Activated gamma-delta T cell treated with Interleukin-2 at 50 U/mL for 16 hours (primary cell): Measurements from ENCODE around the gene ID3.
A peak's percentile ranks its signal among the peaks of the same experiment; 100 is the strongest.

ENCODE experiments used
- DNase-seq: peaks from one replicate; pipeline ENCODE4 v3.0.0-alpha.2; 2020

The ID3 gene, protein sequence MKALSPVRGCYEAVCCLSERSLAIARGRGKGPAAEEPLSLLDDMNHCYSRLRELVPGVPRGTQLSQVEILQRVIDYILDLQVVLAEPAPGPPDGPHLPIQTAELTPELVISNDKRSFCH

DNA sequence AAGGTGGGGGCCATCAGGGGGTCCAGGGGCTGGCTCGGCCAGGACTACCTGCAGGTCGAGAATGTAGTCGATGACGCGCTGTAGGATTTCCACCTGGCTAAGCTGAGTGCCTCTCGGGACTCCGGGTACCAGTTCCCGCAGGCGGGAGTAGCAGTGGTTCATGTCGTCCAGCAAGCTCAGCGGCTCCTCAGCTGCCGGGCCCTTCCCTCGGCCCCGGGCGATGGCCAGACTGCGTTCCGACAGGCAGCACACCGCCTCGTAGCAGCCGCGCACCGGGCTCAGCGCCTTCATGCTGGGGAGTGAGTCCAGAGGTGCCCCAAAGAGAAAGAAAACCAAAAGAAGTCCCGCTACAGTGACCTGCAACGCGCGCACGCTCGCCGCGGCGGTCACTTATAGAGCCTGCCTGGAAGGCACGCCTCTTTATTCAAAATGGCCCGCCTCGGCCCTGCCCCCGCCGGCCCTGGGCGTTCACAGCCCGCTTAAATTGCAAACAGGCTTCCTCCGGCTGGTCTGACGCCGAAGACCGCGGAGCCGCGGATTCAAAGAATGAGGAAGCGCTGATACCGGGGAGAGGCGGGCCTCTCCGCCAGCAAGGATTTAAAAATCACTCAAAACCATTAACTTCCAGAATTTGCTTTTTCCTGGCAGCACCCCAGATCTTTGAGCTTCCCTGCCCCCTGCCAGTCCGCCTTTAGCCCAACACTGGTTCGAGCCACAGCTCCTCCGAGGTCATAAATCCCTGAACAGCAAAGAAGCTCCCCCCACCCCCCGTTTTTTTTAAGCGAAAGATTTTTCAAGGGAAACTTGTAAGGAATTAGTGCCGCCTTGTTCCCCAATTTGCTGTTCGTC is at the start of gene ID3:
ID3 (minus strand) TSS at position 366 of the 849 bp plus-strand sequence; CDS start at position 291, 75 bp downstream.
- peak; percentile 92 for DNase-seq

DNA sequence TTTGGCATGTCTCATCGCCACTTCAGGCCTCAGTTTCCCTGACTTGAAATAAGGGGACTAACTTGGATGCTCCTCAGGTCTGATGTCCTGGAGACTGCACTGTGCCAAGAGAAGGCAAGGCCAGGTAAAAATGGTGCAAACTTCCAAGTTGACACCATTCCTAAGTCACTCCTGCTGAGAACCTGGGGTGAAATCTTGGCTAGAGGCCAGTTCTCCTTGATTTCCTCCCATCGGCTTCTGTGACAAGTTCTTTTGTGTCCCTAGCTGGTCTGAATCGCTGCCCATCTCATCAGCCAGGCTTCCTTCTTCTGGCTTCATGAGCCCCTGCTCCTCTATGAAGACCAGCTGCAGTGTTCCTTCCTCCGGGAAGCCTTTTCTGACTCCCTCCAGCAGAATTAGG is 48.6 kb upstream of the ID3 start:
- DNase-seq = no peak

DNA sequence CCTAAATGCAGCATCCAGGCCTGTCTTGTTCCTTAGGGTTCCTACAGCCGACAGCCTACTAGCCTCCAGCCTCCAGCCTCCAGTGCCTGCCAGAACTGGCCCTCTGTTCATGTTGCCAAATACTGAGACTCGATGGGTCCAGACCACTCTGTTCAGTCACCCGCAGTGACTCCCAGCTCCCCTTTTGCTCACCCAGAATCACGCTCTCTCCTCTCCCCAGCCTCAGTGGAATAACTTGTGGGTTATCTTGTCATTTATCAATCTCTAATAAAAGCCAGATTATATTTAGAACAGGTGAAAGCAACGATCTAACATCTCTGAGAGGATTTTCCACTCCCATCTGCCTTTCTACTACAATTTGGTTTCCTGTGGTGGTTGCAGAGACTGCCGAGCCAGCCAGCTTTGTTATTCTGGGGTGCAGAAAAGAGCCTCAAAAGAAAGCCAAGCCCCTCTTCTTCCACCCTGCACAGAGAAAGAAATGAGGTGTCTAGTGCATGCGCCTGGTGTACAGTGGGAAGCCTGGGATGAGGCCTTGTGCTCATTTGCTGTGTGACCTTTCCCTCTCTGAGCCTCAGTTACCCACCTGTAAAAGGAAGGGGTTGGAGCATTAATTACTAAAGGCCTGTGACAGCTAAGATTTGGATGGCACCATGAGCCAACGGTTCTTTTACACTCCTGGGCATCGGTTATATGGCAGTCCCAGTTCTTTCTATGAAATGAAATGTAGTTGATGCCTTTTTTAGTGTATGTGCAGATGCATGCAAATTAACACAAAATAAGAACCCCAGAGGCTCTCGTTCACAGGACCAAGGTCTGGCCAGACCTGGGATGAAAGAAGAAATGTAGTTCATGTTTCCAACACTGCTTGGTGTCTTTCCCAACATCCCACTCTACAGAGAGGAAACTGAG is 42.9 kb upstream of the ID3 start:
- DNase-seq = no peak

GRCh38 chr1:23601135-23601967 is 42.0 kb upstream of the ID3 start:
- DNase-seq = no peak

- DNase-seq = no peak
These were observed 41.0 kb upstream of the ID3 start for GRCh38 chr1:23600283-23600682.

- DNase-seq = no peak
These were observed 39.8 kb upstream of the ID3 start for GRCh38 chr1:23599125-23599524.

- no peak for DNase-seq
These were observed 39.1 kb upstream of the ID3 start for GRCh38 chr1:23598424-23598823.

DNA sequence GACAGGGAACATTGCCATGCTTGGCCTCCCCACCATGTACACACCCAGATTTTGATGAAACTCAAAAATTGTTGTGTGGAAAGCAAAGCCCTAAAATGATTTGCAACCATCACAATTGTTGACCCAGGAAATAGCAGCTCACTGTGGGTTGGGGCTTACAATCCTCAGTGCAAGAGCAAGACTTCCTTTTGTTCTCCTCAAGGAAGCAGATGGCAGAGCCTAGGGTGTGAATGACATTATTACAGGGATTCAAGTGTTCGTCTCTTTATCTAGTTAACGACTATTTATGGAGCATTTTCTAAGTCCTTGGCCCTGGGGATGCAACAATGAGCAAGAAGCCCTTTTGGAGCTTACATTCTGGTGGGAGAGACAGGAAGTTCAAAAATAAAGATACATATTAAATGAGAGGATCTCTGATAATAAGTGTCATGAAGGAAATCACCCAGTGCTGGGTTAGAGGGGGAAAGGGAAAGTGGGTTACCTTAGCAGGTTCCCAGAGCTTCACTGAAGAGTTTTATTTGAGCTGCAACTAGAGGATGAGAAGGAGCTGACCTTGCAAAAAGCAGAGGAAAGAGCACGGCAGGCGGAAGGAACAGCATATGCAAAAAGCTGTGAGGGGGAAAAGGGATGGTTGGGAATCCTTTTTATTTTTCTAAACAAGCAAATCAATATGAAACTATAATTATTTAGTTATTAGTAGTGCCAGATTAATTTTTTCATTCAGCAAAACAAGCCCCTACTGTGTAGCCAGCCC is 38.5 kb upstream of the ID3 start:
- DNase-seq = no peak

DNA sequence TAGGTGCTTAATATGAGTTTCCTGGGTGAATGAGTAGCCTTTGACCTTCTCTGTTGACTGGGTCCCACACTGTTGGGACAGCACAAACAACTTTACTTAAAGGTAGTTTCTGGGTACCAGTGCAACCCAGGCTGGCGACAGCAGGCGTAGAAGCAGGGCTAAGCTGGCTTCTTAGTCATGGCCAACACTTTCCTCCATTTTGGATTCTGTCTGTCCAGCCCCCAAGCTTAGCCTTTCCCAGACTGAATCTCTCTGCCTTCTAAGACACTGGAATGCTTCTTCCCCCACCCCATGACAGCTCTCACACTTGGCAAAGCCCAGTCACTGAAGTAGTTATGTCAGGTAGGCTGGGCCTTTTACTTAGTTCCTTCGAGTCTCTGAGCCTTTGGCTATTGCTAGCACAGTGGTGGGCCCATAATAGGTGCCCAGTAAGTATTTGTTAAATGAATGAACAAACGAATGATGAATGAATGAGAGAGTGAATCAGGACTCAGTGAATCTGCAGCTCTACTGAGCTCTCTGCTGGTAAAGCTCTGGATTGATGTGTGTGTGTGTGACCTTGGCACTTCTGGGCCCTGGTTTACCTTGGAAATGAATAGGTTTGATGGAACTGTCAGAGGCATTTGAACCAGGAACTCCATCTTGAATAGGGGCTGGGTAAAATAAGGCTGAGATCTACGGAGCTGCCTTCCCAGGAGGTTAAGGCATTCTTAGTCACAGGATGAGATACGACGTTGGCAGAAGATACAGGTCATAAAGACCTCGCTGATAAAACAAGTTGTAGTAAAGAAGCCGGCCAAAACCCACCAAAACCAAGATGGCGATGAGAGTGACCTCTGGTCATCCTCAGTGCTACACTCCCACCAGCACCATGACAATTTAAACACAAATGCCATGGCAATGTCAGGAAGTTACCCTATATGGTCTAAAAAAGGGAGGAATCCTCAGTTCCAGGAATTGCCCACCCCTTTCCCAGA is 37.4 kb upstream of the ID3 start:
- no peak for DNase-seq

GRCh38 chr1:23594927-23595353 is 35.6 kb upstream of the ID3 start:
- DNase-seq = no peak

GRCh38 chr1:23594149-23594907 is 35.0 kb upstream of the ID3 start:
- DNase-seq = no peak

- DNase-seq = no peak
These were observed 34.4 kb upstream of the ID3 start for GRCh38 chr1:23593556-23594148.

GRCh38 chr1:23593042-23593521 is 33.8 kb upstream of the ID3 start:
- DNase-seq = no peak

- DNase-seq = no peak
These were observed 33.0 kb upstream of the ID3 start for GRCh38 chr1:23592209-23592892.

GRCh38 chr1:23591460-23592208 is 32.3 kb upstream of the ID3 start:
- DNase-seq = peak; percentile 58

- DNase-seq = no peak
These were observed 30.9 kb upstream of the ID3 start for GRCh38 chr1:23590058-23590783.

- DNase-seq = no peak
These were observed 30.3 kb upstream of the ID3 start for GRCh38 chr1:23589585-23589986.
